Large intestine (tissue), 3 donors: ENCODE data around the gene FGD2. TPM values are rescaled to one million over a fixed set of nuclear protein-coding genes. Genes with fewer than 3 reads are reported as not detected.

Experiments
- DNase-seq, 2 donors: peaks; one replicate each; pipeline versions ENCODE4 v3.0.0 to v3.0.0-alpha.2; 2013
- H3K27ac ChIP-seq: one replicate; pipeline ENCODE4 v1.5.1; 2013; ENCODE audit warnings: low read length
- H3K27me3 ChIP-seq: 2 replicates; pipeline ENCODE4 v1.6.1; 2013; ENCODE audit warnings: low read length; ENCODE audit not compliant: control insufficient read depth, insufficient read depth
- H3K36me3 ChIP-seq: 2 replicates; pipeline ENCODE4 v1.6.1; 2013; ENCODE audit warnings: low read length; ENCODE audit not compliant: control insufficient read depth, insufficient read depth
- H3K4me1 ChIP-seq: one replicate; pipeline ENCODE4 v1.6.1; 2013; ENCODE audit warnings: low read length; ENCODE audit not compliant: control insufficient read depth, insufficient read depth
- H3K4me3 ChIP-seq: one replicate; pipeline ENCODE4 v1.5.1; 2013; ENCODE audit warnings: low read length
- H3K9me3 ChIP-seq: one replicate; pipeline ENCODE4 v1.6.1; 2013; ENCODE audit warnings: mild to moderate bottlenecking, low read depth, low read length, moderate library complexity; ENCODE audit not compliant: control insufficient read depth
- WGBS: methylation state at CpG from one replicate; pipeline ENCODE4 v1.1.5; 2013; ENCODE audit warnings: low lambda C conversion rate; ENCODE audit not compliant: insufficient coverage; 5-methylcytosine and 5-hydroxymethylcytosine counted together
- polyA plus RNA-seq: library from polyadenylated mRNA; unstranded; fragments of 120-200 nt; gene quantifications from one replicate; pipeline ENCODE4 v1.2.1, GENCODE V29; 2013

The FGD2 gene
- polyA plus RNA-seq, 1 donor: 15.5 TPM

DNA sequence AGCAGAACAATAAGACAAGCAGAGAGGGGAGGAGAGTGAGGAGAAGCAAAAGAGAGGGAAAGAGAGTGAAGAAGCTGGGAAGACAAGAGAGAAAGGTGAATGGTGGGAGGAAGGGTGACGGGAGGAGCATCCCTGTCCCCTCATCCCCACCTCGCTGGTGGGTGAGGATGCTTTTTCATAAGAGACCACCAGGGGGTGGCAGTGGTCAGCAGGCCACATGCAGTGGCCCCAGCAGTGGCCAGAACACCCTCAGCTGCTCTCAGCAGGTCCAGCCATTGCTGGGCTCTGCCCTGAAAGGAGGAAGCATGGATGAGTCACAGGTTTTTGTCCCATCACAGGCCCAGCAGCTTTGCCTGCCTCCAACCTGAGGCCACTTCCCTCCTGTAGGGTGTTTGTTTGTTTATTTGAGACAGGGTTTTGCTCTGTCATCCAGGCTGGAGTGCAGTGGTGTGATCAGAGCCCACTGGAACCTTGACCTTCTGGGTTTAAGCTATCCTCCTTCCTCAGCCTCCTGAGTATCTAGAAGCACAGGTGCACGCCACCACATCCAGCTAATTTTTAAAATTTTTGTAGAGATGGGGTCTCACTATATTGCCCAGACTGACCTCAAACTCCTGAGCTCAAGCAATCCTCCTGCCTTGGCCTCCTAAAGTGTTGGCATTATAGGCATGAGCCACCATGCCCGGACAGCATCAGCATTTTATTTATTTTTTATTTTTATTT, 24.0 kb downstream of the FGD2 start:
- Histone ChIP-seq H3K4me3 (no peak overlapping the region), H3K27me3 (no peaks in the 10 kb centered on the region), H3K4me1 (no peaks in the 10 kb centered on the region), H3K27ac (no peak overlapping the region), H3K36me3 (no peaks in the 10 kb centered on the region), H3K9me3 (no peaks in the 10 kb centered on the region)
- 86% methylated on average over 1 of the region's 4 CpGs for WGBS
- DNase-seq: peak; percentile 59 to 62

DNA sequence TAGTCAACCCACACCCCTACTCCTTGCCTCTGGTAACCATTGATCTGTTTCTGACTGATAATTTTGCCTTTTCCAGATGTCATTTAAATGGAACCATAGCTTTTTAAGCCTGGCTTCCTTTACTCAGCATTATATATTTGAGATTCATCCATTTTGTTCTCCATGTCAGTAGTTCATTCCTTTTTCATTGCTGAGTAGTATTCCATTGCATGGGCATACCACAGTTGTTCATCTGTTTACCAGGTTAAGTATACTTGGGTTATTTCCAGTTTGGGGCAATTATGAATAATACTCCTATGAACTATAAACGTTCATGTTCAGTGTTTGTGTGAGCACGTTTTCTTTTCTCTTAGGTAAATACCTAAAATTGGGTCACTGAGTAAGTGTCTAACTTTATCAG, 25.1 kb downstream of the FGD2 start:
- no peak overlapping the region for H3K4me3 ChIP-seq
- no peak for DNase-seq
- H3K9me3 ChIP-seq: no peaks in the 10 kb centered on the region
- H3K4me1 ChIP-seq: no peaks in the 10 kb centered on the region
- H3K27me3 ChIP-seq: no peaks in the 10 kb centered on the region
- no peaks in the 10 kb centered on the region for H3K36me3 ChIP-seq
- WGBS: 100% methylated on average over 1 of the region's 2 CpGs
- no peak overlapping the region for H3K27ac ChIP-seq

DNA sequence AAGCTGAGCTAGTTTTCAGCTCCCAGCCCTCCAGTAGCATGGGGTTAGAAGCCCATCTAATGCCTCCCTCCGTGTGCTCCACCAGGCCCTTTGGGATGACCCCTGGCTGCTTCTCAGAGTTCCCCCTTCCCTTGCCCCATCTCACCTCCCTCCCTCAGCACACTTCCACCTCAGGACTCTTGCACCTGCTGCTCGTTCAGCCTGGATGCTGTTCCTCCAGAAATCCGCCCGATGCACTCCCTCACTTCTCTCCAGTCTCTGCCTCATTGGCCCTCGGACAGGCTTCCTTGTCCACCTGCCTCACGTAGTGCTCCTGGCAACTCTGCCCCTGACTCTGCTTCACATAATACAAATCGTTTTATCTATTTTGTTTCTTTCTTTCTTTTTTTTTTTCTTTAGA, 26.8 kb downstream of the FGD2 start:
- Histone ChIP-seq H3K4me1 (no peaks in the 10 kb centered on the region), H3K36me3 (no peaks in the 10 kb centered on the region), H3K27me3 (no peaks in the 10 kb centered on the region), H3K27ac (no peak overlapping the region), H3K9me3 (no peaks in the 10 kb centered on the region), H3K4me3 (no peak overlapping the region)
- 76% methylated on average over 4 of the region's 7 CpGs for WGBS
- no peak for DNase-seq

DNA sequence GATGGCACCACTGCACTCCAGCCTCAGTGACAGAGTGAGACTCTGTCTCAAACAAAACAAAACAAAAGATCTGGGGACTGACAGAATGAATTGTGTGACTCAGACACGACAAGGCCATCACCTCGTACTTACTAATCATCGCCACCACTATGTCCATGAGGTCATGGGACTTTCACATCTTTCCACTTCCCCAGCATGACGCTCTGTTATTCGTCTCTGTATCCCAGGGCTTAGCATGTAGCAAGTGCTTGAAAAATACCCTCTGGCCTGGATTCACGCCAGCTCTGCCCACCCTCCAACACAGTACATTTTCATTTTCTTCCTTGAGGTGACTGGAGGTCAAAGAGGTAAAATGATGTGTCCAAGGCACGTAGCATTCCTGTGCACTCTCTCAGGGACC, 27.8 kb downstream of the FGD2 start:
- no peaks in the 10 kb centered on the region for H3K27me3 ChIP-seq
- H3K36me3 ChIP-seq: no peaks in the 10 kb centered on the region
- no peak for DNase-seq
- no CpG with 5 or more reads among the region's 7 CpGs for WGBS
- H3K27ac ChIP-seq: no peak overlapping the region
- H3K4me1 ChIP-seq: no peaks in the 10 kb centered on the region
- H3K9me3 ChIP-seq: no peaks in the 10 kb centered on the region
- H3K4me3 ChIP-seq: no peak overlapping the region

DNA sequence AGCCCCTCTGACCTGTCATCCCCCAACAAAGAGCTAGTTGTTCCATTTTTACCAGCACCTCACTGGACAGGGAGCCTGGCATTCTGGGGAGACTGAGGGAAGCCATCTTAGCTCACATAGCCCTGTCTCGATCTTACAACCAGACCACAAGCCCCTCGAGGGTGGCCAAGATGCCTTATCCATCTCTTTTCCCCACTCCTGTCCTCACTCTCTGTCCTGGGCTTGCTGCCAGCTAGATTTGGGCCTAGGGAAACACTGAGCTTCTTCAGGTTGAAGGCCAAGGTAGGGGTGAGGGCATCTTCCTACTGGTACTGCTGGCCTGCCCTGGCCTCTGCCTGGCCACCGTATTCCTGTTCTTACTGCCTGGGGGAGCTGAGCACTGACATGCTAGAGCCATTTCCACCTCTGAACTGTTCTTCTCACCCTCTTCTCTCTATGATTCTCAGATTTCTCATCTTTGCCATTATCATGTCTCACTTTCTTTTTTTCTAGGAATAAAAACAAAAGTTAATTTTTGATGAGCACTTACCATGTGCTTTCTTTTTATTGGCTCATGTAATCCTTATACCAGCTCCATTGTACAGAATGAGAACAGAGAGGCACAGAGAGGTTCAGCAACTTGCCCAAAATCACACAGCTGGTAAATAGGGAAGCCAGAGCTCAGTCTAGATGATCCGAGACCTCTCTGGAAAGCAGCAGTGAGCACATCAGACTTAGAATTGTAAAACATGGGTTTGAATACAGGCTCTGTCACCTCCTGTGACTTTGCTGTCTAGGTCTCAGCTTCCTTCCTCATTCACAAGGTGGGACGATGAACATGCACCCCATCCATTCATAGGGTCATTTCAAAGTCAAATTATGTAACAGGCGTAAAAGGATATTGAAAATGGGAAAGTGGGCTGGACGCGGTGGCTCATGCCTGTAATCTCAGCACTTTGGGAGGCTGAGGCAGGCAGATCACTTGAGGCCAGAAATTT, 28.7 kb downstream of the FGD2 start:
- no peak overlapping the region for H3K27ac ChIP-seq
- DNase-seq: no peak

DNA sequence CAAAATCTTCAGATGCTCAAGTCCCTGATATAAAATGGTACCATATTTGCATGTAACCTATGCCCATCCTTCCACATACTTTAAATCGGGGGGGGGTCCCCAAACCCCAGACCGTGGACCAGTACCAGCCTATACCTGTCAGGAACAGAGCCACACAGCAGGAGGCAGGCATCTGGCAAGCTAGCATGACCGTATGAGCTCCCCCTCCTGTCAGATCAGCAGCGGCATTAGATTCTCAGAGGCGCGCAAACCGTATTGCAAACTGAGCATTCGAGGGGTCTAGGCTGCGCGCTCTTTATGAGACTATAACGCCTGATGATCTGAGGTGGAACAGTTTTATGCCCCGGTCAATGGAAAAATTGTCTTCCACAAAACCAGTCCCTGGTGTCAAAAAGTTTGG, 30.7 kb downstream of the FGD2 start:
- DNase-seq: no peak
- Histone ChIP-seq H3K4me3 (no peak overlapping the region), H3K27ac (no peak overlapping the region), H3K9me3 (no peaks in the 10 kb centered on the region), H3K27me3 (no peaks in the 10 kb centered on the region), H3K4me1 (peaks cover 9% of the 10 kb centered on the region), H3K36me3 (no peaks in the 10 kb centered on the region)
- no CpG with 5 or more reads among the region's 12 CpGs for WGBS

More for the DNA sequence above, 28.7 kb downstream of the FGD2 start:
- Histone ChIP-seq H3K4me3 (no peak overlapping the region), H3K9me3 (no peaks in the 10 kb centered on the region), H3K36me3 (no peaks in the 10 kb centered on the region), H3K27me3 (no peaks in the 10 kb centered on the region), H3K4me1 (peaks cover 5% of the 10 kb centered on the region)
- 82% methylated on average over 1 of the region's 8 CpGs for WGBS

DNA sequence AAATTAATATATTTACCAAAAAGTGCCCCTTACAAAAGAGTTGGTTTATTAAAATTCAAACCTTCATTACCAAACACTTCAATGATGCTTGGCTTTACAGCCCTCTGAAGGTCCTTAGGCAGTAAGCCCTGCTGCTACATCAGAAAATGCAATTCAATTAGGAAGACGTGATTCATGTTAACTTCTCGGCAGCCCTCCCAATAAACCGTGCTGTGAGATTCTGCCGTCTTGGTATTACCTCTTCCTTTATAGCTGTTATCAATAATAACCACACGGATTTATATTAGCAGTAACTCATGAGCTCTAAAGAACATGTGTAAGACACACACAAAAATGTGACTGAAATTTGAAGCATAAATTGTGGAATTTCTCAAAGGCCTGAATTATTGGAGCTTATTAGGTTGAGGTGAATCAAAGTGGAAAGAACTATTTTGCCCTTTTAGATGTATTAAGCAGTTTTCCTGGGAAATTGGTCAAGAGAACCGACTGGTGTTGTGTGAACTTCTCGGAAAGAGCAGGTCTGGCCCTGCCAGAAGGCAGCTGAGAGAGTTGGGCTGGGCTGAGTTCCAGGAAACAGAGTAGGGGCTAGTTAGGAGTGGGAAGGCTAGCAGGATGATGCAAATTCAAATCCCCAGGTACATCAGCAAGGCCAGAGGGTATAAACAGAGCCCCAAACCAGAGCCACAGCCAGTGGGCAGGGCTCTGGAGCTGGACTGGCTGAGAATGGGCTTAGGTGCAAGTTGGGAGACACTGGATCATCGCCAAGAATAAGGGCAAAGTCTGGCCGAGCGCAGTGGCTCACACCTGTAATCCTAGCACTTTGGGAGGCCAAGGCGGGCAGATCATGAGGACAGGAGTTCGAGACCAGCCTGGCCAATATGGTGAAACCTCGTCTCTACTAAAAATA, 33.1 kb downstream of the FGD2 start:
- peaks cover 9% of the 10 kb centered on the region for H3K4me1 ChIP-seq
- no peaks in the 10 kb centered on the region for H3K9me3 ChIP-seq
- peak in 1 of 2 donors; percentile 38 for DNase-seq
- WGBS: 49% methylated on average over 2 of the region's 13 CpGs
- H3K27me3 ChIP-seq: no peaks in the 10 kb centered on the region
- no peaks in the 10 kb centered on the region for H3K36me3 ChIP-seq
- H3K27ac ChIP-seq: no peak overlapping the region
- no peak overlapping the region for H3K4me3 ChIP-seq

DNA sequence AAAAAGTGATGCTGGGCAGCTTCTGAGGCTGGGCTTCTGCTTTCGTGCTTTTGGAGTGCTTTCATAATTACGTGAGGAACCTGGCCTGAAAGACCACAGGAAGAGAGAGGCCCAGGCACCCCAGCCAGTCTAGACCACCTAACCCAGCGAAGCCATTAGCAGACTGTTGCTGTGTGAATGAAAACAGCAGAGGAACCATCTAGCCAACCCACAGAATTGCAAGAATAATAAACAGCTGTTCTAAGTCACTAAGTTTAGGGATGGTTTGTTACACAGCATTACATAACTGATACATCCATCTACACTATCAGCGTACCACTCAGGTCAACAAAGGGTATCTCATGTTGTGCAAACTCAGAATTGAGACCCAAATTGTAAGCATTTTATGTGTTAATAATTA, 34.5 kb downstream of the FGD2 start:
- H3K27me3 ChIP-seq: no peaks in the 10 kb centered on the region
- no peaks in the 10 kb centered on the region for H3K36me3 ChIP-seq
- DNase-seq: no peak
- H3K4me1 ChIP-seq: peaks cover 9% of the 10 kb centered on the region
- no peak overlapping the region for H3K4me3 ChIP-seq
- no peaks in the 10 kb centered on the region for H3K9me3 ChIP-seq
- no CpG with 5 or more reads among the region's 4 CpGs for WGBS
- no peak overlapping the region for H3K27ac ChIP-seq

DNA sequence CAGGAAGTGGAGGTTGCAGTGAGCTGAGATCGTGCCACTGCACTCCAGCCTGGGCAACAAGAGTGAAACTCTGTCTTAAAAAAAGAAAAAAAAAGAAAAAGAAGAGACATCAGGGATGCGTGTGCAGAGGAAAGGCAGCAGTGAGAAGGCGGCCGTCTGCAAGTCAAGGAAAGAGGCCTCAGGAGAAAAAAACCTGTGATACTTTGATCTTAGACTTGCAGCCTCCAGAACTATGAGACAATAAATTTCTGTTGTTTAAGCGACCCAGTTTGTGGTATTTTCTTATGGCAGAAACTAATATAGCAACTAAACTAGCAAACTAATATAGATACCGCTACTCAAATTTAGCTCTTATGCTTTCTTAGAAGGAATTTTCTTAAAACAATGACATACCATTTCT, 36.1 kb downstream of the FGD2 start:
- no peak overlapping the region for H3K4me3 ChIP-seq
- no peaks in the 10 kb centered on the region for H3K36me3 ChIP-seq
- no peak for DNase-seq
- no peaks in the 10 kb centered on the region for H3K9me3 ChIP-seq
- peaks cover 9% of the 10 kb centered on the region for H3K4me1 ChIP-seq
- H3K27me3 ChIP-seq: no peaks in the 10 kb centered on the region
- H3K27ac ChIP-seq: no peak overlapping the region
- 81% methylated on average over 5 of the region's 6 CpGs for WGBS

DNA sequence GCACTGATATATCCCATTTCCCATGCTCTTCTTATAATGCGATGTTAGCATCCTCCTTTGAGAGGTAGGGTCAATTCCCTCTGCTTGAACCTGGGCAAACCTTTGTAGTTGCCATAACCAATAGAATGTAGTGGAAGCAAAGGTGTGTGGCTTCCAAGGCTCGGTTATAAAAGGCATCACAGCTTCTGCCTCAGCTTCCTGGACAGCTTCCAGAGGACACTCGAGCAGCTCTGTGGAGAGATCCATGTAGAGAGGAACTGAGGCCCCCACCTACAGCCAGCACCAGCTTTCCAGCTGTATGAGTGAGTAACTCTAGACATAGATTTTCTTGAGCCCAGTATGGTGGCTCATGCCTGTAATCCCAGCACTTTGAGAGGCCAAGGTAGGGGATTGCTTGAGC, 36.7 kb downstream of the FGD2 start:
- Histone ChIP-seq H3K4me3 (no peak overlapping the region), H3K36me3 (no peaks in the 10 kb centered on the region), H3K9me3 (no peaks in the 10 kb centered on the region), H3K27ac (no peak overlapping the region), H3K27me3 (no peaks in the 10 kb centered on the region), H3K4me1 (peaks cover 9% of the 10 kb centered on the region)
- no peak for DNase-seq
- WGBS: no CpG with 5 or more reads among the region's 3 CpGs
